Activated CD8-positive, alpha-beta memory T cell treated with anti-CD3 and anti-CD28 coated beads, Interleukin-2, amount 50 U/mL, for 48 hours (primary cell): ENCODE results near the gene VAMP8.
"Not testable (repeated sequence)": the region's sequence is repeated elsewhere in the genome, so short reads cannot be mapped to it uniquely, and the experiment has no call there.

ENCODE experiments used
- DNase-seq: peaks from one replicate; pipeline ENCODE4 v3.0.0-alpha.2; 2020

VAMP8 gene

DNA sequence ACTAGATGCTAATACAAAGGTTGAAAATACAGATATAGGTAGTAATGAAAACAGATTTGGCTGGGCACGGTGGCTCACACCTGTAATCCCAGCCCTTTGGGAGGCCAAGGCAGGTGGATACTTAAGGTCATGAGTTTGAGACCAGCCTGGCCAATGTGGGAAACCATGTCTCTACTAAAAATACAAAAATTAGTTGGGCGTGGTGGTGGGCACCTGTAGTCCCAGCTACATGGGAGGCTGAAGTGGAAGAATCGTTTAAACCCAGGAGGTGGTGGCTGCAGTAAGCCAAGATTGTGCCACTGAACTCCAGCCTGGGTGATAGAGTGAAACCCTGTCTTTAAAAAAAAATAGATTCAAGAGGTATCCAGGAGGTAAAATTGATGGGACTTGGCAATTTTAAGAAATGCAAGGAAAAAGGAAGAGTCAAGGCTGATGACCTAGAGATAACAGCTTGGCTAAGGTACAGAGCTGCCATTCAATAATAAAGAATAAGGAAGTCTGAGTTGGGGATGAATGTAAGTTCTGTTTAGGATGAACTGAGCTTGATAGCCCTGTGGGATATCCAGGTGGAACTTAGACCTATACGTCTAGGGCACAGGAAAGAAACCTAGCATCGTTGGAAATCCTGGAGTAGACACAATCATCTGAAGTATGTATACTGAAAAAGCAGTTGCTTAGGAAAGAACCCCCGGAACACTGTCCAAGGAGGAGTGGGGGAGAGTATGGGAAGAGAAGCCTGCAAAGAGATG is 29.4 kb upstream of the VAMP8 start:
- no peak for DNase-seq

DNA sequence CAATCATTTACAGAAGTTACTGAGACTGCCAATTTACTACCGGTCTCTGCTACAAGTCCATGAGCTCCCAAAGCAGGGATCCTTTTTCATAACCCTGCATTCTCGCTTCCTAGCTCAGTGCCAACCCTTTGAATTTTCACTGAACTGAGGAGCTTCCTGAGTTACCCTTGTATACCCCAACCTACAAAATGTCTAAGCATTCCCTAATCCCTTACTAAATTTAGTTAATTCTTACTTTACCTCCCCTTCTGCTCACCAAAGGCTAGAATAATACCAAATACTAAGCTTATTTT is 28.8 kb upstream of the VAMP8 start:
- no peak for DNase-seq

DNA sequence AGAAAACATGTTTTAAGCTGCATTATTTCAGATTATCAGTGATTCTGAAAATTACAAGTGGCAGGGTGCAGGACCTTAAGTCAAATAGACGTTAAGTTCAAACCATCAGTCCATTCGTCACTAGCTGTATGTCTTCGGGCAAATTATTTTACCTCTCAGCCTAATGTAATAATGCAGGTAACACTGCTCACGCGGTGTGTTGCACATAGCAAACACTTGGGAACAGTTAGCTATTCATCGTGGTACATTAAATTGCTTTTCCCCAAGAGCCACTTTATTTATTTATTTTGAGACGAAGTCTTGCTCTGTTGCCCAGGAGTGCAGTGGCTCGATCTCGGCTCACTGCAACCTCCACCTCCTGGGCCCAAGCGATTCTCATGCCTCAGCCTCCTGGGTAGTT is 28.3 kb upstream of the VAMP8 start:
- DNase-seq, result no peak

DNA sequence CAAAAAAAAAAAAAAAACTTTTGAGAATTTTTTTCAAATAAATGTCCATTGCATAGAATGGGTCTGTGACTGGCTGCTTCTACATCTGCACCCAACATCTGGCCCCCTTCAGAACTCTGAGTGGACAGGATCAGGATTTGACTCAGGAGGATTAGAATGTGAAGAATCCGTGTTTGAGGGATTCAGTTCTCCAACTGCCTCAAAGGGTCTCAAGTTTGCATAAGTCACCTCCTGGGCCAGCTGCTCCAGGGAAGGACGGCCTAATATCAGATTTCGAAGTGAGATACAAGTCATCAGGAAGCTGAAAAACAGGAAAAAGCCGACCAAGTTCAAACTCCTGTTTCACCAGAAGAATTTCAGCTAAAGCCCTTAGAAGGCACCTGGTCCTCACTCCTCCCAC is 27.6 kb upstream of the VAMP8 start:
- DNase-seq, result no peak

DNA sequence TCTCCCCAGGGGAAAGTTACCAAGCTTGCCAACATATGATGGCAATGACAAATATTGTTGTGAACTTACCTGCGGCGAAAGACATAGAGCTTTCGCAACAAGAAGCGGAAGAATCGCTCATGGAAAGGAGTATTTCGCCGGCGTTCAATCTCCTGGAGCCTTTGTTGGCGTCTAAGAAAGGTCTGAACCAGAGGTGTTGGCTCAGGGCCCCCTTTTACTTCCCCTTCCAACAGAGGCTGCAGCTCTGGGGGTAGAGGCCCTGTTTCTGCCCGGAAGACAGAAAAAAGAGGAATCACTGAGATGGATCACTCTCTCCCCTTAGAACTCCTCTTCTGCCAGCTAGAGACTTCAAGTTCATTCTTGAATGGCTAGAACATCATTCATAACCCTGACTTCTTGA is 26.9 kb upstream of the VAMP8 start:
- DNase-seq, result no peak

DNA sequence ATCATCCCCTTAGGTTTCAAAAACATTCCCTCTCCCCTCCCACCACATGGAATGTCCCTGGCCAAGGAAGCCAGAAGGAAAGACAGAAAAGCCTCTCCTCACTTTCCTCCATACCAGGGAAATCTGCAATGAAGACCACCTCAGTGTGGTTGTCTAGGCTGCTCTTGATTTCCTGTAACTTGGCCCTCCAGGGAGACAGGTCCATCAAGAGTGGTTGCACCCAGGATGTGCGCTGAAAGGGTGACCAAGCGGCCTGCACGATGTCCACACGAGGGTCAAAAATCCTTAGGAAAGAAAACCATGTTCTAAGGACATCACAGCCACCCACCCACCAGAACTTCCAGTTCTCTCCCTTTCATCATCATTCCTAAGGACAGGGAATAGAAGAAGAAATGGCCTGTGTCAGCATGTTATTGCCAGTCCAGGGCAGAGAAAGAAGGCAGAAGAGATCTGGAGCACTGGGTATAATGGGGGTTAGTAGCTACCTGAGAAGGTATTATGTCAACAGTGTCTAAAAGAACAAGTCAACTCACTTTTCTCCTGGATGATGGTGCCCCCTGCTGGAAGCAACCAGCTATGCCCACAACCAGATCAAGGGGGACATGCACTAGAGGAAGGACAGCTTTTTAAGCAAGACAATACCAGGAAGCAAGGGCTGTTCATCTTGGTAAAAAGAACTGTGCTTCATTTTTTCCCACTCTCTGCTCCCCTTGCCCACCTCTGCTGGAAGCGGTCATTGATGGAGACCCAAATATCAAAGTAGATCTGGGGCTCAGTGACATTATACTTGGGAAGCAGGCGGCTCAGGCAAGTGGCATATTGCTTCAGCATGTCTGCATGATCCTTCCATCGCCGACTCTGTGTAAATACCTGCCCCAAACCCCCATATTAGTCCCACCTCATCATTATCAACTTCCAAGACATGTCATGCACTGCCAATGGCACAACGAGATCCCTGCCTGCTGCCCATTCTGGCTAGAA is 25.4 kb upstream of the VAMP8 start:
- peak; percentile 89 for DNase-seq

DNA sequence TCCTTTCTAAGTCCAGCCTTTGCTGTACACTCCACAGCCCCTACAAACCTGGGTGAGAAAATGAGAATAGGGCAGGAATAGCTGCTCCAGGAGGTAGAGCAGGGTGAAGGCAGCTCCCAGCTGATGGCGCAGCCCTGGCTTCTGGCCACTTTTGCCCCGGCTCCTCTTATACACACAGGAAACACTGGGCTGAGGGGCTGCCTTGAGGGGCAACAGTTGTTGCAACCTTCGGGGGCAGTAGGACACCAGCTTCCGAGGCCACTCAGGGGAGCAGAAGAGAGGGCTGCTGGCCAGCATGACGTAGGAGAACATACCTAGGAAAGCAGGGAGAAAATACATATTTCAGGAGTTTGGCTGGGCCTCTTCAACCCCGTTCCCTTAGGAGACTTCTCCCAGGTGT is 24.2 kb upstream of the VAMP8 start:
- no peak for DNase-seq

DNA sequence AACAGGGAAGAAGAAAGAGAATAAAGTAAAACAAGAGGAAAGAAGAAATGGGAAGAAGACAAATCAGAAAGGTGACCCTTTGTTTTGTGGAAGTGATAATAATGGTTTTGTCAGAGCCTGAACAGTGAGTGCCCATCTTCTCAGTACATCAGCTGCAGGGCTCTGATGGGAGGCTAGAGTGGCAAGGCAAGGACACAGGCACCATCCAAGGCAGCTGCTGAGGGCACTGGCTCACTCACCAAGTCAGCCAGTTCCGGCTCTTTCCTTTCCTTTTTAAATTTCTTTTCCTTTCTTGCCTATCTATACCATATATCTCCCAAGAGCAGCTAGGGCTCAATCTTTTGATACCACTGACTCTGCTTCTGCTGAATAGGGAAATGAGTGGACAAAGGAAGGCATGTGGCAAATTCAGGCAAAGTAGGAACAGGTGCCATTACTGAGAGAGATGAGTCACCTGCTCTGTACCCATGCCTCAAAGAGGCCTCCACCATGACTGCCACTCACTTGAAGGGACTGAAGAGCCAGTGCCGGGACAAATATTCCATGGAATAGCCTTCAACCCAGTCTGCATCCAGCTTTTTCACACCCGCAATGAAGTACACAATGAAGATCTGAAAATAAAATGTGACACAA is 22.3 kb upstream of the VAMP8 start:
- DNase-seq, result no peak

DNA sequence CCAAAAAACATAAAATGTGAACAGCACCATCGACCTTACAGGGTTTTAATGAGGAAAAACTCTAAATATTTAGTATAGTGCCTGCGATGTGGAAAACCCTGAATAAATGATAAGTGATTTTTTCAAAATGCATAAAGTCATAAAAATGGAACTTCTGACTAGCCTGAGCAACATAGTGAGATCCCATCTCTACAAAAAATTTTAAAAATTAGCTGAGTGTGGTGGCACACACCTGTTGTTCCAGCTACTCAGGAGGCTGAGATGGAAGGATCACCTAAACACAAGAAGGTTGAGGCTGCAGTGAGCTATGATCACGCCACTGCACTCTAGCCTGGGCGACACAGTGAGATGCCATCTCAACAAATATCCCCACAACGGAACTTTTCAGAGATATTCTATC is 20.3 kb upstream of the VAMP8 start:
- DNase-seq, result no peak

DNA sequence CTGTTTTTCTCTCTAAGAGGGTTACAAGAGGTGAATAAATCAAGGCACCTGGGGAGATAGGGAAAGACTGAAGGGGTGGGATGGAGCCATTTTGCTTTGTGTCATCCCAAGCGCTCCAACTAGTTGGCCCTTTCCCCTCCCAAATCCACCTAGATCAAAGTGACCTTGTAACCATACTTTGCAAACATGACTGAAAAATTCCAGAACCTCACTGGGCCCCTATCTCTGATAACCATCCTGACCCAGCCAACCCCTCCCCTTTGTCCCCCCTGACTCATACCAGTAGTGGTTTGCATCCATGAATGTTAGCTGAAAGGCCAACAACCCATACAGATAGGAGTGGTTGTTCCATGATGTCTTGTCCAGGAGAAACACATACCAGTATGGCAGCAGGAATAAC is 19.2 kb upstream of the VAMP8 start:
- DNase-seq, result no peak

DNA sequence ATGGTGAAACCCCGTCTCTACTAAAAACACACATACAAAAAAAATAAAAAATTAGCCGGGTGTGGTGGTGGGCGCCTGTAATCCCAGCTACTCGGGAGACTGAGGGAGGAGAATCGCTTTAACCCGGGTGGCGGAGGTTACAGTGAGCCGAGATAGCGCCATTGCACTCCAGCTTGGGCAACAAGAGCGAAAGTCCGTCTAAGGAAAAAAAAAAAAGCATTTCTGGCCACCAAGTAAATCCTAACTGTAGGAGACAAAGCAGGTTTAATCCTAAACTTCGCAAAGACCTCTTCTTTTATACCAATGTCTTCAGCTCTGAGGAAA is 17.0 kb upstream of the VAMP8 start:
- DNase-seq, result not testable (repeated sequence)

DNA sequence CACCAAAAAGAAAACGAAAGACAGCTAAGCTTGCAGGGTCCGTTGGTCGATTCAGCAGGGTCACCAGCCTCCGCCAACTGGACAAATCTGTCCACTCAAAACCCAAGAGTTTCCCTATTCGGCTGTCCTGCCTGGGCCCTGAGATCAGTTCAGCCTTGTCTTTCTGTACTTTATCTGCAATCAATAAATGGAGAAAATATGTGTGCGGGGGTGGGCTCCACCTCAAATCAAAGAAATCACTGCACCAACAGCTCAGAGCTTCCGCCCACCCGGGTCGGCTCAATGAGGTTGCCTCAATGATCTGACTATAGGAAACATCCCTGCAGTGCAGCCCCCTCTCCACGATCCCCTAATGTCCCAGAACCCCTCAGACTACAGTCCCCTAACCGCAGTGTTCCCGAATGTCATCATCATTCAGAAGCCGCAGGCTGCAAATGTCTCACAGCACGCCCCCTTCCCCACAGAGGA is 16.5 kb upstream of the VAMP8 start:
- no peak for DNase-seq

DNA sequence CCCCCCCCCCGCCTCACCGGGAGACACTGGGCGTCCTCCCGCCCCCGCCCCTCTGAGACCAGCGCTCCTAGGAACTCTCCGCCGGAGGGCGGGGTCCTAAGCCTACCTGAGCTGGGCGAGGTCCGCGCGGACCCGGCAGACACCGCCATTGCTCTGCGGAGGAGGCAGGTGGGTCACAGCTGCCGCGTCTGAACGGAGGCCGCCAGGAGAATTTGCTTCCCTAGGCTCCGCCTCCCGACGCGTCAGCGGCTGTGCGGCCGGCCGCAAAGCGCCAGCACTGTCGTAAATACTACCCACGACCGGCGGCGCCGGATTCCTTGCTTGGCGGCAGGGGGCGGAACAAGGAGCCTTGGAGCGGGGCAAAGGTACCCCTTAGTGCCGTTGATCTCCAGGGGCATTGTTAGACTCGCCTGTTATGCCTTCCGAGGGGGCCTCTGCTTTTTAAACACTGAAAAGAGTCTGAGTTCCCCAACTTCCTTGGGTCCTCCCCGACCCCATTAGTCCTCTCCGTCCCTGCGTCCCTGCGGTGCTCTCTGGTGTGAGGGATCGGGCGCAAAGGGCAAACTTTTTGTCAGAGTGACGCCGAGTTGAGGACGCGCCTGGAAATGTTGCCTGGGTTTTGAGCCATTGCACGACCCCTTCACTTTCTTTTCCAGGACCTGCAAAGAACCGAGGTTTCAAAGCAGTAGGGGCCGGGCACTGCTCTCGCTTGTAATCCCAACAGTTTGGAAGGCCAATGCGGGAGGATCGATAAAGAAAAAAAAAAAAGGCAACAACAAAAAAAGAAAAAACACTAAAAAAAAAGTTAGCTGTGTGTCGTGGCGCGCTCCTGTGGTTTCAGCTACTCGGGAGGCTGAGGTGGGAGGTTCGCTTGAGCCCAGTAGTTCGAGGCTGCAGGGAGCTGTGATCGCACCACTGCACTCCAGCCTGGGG is 15.8 kb upstream of the VAMP8 start, which contains the start of gene GGCX:
TSS of gene GGCX (minus strand) at position 214 of the 933 bp plus-strand sequence. CDS start at position 149, 65 bp downstream.
- peak; percentile 97 for DNase-seq

DNA sequence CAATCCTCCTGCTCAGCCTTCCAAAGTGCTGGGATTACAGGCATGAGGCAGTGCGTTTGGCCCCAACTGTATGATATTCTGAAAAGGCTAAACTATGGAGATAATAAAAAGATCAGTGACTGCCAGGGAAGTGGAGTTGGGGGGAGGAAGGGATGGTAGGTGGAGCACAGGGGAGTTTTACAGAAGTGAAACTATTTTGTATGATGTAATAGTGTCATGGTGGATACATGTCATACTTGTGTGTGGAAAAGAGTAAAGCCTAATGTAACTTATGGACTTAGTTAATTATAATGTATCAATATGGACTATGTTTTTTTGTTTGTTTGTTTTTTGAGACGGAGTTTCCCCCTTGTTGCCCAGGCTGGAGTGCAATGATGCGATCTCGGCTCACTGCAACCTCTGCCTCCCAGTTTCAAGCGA is 13.2 kb upstream of the VAMP8 start:
- no peak for DNase-seq

DNA sequence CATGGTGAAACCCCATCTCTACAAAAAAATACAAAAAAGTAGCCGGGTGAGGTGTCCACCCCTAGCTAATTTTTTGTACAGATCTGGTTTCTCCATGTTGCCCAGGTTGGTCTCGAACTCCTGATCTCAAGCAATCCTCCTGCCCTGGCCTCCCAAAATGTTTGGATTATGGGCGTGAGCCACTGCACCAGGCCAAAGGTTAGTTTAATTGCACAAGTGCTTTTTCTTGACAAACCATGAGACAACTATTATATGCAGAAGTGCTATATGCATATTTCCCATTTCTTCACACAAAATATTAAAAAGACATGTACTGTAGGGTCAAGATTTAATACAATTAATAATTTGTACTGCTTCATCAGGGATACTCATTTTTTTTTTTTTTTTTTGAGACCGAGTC is 11.1 kb upstream of the VAMP8 start:
- DNase-seq, result no peak

DNA sequence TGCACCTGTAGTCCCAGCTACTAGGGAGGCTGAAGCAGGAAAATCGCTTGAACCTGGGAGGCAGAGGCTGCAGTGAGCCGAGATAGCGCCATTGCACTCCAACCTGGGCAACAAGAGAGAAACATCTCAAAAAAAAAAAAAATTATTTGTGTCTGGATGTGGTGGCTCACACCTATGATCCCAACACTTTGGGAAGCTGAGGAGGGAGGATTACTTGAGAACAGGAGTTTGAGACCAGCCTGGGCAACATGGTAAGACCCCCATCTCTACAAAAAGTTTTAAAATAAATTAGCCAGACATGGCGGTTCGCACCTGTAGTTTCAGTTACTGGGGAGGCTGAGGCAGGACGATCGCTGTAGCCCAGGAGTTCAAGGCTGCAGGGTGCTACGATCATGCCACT is 1.6 kb upstream of the VAMP8 start:
- no peak for DNase-seq

DNA sequence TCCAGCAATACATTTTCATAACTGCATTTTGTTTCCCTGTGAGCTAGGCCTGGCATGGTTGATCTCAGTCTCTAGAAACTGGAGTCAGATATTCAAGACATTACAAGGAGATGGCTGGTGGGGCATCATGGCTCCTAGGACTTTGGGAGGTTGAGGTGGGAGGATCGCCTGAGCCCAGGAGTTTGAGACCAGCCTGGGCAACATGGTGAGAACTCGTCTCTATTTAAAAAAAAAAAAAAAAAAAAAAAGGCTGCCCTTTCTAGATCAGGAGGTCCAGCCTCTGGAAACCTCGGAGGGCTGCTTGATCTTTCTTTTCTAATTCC is 362 bp upstream of the VAMP8 start:
- DNase-seq, result no peak

DNA sequence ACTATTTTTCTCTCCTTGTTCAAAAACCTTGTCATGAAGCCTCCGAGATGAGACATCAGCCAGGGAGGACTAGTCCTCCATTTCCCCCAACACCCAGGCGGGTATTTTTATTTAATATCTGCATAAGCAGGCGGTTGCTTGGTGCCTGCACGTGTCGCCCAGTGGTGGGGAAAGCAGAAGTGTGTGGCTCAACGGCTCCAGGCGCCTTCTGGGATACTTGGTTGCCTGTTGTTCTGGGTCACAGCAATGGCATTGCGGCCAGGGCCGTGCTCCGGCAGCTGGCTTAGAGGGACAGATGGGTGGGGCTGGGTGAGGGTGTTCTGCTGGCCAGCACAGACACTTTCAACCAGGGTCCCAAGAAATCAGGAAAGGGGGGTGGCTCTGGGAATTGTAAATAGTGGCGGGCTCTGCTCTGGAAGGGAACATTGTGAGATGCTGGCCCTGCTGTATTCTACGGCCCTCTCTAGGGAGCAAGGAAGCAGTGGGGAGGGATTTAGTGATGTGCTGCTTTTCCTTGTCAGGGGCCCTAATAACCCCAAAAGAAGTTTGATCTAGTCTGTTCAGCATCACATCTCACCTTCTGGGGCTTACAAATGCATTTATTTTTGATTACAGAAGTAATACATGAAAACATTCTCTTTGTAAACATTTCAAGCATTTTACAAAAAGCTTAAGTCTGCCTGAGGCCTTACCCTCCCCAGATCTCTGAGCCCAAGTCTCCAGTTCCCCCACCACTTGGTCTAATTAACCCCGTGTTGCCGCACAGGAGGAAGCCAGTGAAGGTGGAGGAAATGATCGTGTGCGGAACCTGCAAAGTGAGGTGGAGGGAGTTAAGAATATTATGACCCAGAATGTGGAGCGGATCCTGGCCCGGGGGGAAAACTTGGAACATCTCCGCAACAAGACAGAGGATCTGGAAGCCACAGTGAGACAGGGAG is 1.1 kb downstream of the VAMP8 start:
- no peak for DNase-seq

DNA sequence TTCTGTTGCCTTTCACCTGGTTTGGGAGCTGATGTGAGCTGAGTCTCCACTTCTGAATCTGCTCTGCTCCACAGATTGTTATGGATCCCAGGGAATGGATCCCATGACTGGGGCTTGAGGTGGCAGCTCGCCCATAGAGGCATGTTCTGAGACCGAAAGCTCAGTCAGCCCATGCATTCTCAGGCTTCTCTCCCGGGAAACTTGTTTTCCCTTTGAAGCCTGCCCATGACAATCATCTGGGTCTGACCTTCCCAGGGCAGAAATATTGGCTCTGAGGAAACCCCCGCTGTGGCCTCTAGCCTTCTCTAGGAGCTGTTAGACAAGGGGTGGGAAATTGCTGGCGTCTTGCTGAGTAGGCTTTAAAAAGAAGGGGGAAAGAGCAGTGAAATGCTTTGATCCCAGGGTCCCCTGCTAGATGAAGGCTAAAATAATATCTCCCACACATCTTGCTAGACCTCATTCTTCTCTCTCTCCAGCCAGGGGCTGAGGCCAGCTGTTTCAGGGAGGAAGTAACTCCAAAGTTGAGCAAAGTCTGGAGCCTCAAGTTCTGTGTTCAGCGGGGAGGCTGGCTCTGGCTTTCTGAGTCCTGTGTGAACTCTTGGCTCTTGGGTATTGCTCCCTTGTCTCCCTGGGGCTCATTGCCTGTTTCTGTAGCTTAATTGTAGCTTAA is 2.0 kb downstream of the VAMP8 start:
- DNase-seq, result no peak

DNA sequence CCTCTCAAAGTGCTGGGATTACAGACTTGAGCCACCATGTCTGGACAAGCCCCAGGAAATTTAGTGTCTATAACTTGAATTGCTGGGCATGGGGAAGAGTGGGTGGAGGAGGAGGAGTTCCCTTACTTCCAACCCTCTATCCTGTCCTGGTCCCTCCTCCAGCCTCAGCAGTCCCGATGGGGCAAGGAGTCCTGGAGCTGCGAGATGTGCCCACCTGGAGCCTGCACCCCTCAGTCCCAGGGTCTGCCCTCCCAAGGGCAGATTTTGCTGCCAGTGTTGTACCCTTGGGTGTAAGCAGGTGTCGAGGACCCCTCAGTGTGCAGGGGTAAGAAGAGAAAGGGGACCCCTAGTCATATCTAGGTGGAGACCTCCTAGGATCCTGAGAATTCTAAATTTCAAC is 2.8 kb downstream of the VAMP8 start:
- DNase-seq, result no peak

DNA sequence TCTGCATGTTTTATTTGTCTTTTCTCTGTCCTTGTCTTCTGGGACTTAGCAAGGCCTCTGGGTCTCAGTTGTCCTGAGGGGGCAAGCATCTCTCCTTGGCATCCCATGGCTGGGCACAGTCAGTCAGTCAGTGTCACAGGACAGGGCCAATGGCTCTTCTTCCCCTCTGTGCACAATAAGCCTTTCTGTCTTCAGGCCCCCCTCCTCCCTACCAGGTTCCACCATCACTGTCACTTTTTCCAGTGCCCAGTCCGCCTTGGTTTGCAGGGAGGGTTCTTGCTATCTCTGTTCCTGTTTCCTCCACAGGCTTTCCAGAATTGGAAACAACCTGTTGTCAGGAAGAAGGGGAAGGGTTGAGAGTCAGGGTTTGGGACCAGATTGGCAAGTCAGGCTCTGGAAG is 5.1 kb downstream of the VAMP8 start:
- DNase-seq, result no peak
